ENCODE measurements around the gene MAPKAPK5.
"Not testable (repeated sequence)": the region's sequence is repeated elsewhere in the genome, so short reads cannot be mapped to it uniquely, and the experiment has no call there.

MAPKAPK5 gene, protein sequence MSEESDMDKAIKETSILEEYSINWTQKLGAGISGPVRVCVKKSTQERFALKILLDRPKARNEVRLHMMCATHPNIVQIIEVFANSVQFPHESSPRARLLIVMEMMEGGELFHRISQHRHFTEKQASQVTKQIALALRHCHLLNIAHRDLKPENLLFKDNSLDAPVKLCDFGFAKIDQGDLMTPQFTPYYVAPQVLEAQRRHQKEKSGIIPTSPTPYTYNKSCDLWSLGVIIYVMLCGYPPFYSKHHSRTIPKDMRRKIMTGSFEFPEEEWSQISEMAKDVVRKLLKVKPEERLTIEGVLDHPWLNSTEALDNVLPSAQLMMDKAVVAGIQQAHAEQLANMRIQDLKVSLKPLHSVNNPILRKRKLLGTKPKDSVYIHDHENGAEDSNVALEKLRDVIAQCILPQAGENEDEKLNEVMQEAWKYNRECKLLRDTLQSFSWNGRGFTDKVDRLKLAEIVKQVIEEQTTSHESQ

GRCh38 chr12:111841750-111842555, at the start of gene MAPKAPK5:
MAPKAPK5 (plus strand) TSS chr12:111842228; CDS start chr12:111842734, 506 bp downstream.
- peak; percentile 96 for DNase-seq (ENCODE audit: low read depth in 2 of 2)

DNA sequence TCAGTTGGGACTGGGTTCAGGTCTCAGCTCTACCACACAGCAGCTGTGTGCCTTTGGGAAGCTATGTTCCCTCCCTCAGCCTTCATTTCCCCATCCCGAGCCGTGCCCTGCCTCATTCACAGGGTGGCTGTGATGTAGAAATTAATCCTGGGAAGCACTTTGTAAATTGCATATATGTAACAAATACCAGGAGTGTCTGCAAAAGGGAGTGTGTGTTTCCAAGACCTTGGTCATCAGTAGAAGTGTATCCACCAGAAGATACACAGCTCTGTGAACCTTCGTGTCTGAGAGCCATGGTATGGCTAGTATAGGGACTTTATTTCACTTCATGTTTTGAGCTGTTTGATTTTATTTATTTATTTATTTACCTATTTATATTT, 49.2 kb upstream of the MAPKAPK5 start:
- DNase-seq (ENCODE audit: low read depth in 2 of 2): no peak

- no peak for DNase-seq (ENCODE audit: low read depth in 2 of 2)
These were observed 43.8 kb upstream of the MAPKAPK5 start for GRCh38 chr12:111798182-111798581.

GRCh38 chr12:111799758-111800157, 42.3 kb upstream of the MAPKAPK5 start:
- DNase-seq (ENCODE audit: low read depth in 2 of 2): no peak

GRCh38 chr12:111803038-111803626, 38.9 kb upstream of the MAPKAPK5 start:
- no peak for DNase-seq (ENCODE audit: low read depth in 2 of 2)

DNA sequence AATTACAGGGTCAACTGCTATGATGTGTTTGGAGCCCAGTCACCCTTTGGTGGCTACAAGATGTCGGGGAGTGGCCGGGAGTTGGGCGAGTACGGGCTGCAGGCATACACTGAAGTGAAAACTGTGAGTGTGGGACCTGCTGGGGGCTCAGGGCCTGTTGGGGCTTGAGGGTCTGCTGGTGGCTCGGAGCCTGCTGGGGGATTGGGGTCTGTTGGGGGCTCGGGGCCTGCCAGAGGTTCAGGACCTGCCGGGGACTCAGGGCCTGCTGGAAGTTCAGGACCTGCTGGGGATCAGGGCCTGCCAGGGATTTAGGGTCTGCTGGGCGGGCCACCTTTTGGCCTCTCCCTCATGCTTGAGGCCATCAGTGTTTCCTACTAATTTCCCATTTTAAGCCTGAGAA, 38.2 kb upstream of the MAPKAPK5 start:
- no peak for DNase-seq (ENCODE audit: low read depth in 2 of 2)

GRCh38 chr12:111806304-111806703, 35.7 kb upstream of the MAPKAPK5 start:
- DNase-seq (ENCODE audit: low read depth in 2 of 2): no peak

DNA sequence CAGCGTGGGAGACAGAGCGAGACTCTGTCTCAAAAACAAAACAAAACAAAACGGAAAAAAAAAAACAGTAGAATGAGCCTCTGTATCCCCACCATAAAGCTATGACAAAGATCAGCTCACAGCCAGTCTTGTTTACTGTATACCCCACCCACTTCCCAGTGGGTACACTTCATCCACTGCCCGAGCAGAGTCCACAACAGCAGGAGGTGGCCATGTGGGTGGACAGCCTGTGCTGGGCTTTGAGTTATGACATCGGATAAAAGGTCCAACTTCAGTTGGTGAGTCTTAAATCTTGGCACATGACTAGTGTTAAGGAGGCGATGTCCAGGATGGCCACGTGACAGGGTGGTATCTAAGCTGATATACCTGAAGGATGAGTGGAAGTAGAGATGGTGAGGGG, 34.8 kb upstream of the MAPKAPK5 start:
- no peak for DNase-seq (ENCODE audit: low read depth in 2 of 2)

DNA sequence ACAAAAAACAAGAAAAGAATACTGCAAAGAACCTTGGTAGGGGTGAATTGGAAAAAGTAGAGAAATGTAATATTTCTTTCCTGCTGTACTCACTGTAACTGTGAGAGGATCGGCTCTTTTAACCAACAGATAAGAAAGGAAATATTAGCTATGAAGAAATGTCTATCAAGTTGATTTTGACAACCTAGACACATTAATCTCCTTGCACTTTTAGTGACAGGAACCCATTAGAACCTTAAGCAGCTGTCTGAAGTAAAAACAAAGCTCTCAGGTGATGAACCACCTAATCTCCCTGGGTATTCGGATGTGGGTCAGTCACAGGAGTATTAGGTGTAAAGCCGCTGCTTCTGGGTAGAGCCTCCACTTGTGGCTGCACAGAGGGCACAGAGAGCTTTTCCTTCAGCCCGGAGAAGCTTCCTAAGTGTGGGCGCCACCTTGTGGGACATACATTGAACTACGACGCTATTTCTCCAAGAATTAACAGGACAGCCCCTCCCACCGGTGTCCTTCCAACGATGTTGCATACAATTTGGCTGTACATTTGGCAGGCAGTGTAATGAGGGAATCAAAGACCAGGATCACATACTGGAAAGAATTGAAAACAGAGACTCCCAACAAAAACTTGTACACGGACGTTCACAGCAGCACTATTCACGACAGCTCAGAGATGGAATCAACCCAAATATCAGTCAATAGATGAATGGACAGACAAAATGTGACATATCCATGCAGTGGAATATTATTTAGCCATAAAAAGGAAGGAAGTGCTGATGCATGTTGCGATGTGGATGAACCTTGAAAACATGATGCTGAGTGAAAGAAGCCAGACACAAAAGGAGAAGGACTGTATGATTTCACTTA, 28.9 kb upstream of the MAPKAPK5 start:
- DNase-seq (ENCODE audit: low read depth in 2 of 2): peak; percentile 28 to 43

- DNase-seq (ENCODE audit: low read depth in 2 of 2): no peak
These were observed 25.9 kb upstream of the MAPKAPK5 start for GRCh38 chr12:111816065-111816615.

GRCh38 chr12:111816898-111817297, 25.1 kb upstream of the MAPKAPK5 start:
- DNase-seq (ENCODE audit: low read depth in 2 of 2): not testable (repeated sequence)

- DNase-seq (ENCODE audit: low read depth in 2 of 2): no peak
These were observed 23.7 kb upstream of the MAPKAPK5 start for GRCh38 chr12:111818340-111818739.

DNA sequence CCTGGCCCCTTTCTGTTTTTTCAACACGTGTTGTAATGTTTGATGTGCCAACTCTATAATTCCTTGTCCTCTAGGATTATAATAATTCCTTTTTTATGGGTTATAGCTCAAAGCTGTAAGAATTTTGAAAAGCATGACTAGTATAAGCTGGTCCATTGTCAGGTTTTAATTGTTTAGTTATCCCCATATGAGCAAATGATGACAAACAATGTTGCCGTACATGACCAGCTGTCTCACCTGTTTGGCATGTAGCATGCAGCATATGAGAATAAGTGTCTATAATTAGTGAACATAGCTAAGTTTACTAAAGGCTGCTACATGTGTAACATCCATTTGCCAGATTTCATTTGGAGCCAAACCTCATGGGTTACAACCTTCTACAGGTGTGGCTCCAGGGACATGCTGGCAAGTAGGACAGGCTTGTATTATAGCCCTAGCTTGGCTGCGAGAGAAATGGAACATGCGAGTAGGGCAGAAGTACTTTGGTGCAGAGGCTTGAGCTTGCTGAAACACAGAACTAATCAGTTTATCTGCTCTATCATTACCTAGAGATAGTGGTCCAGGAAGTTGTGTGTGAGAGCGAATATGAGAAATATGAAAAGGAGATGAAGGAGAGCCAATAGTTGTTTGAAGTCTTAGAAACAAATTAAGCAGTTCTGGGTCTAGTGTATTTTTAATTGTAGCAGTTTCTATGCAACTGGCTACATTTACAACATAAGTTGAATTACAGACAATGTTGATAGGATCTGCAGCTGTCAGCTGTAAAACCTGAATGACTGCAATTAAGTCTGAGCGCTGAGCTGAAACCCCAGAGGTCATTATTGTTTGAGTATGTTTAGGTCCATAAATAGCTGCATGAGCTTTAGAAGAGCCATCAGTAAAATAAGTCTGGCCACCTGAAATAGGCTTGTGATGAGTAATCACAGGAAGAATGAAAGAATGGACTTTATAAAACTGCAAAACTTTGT, 22.6 kb upstream of the MAPKAPK5 start:
- DNase-seq (ENCODE audit: low read depth in 2 of 2): no peak

GRCh38 chr12:111820828-111821227, 21.2 kb upstream of the MAPKAPK5 start:
- not testable (repeated sequence) for DNase-seq (ENCODE audit: low read depth in 2 of 2)

DNA sequence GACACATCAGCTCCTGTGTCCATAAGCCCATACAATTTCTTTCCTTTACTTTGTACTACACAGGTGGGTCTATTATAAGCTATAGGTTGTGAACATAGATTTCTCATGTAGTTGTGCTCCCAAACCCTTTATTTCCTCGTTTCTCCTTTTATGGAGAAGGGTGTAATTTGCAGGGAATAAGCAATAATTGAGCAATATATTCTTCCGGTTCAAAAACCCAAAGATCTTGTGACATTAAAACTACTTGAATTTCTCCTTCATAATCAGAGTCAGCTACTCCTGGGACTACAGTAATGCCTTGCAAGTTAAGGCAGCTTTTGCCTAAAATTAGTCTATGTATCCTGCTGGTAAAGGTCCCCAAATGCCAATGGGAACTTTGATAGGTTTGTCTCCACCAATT, 19.1 kb upstream of the MAPKAPK5 start:
- no peak for DNase-seq (ENCODE audit: low read depth in 2 of 2)

GRCh38 chr12:111823891-111824290, 18.1 kb upstream of the MAPKAPK5 start:
- DNase-seq (ENCODE audit: low read depth in 2 of 2): no peak

DNA sequence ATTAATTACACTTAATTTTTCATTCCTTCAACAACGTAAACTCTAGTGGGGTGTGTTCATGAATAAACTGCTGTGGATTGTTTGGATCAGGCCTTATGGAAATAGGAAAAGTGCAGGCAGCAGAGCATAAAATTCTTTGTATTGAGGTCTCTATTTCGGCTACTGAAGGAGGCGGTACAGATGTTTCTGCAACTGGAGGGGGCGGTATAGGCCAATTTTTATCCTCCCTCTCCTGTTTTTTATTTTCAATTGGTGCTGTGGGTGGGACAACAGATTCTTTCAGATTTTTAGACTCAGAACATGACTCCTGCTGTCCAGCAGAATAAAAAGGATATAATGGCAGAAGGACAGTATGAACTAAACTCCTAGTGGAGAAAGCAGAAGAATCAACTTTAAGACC, 17.7 kb upstream of the MAPKAPK5 start:
- DNase-seq (ENCODE audit: low read depth in 2 of 2): not testable (repeated sequence)

DNA sequence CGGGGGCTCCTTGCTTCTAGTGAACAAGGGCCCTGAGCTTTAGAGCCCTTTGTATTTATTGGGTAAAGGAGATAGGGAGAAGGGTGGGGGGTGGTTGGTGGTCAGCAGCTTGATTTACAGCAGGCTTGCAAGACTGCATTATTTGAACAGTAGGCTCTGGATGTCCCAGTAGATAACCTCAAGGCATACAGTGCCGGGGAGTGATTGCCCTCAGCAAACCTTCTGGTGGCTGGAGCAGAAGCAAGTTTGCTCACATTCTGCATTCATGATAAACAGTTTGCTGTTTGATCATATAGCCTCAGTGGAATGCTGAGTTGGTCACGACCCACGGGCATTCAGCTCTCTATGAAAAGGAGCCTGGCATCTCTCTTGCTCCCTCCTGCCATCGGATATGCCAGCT, 16.5 kb upstream of the MAPKAPK5 start:
- no peak for DNase-seq (ENCODE audit: low read depth in 2 of 2)

- DNase-seq (ENCODE audit: low read depth in 2 of 2): no peak
These were observed 15.7 kb upstream of the MAPKAPK5 start for GRCh38 chr12:111826316-111826715.

DNA sequence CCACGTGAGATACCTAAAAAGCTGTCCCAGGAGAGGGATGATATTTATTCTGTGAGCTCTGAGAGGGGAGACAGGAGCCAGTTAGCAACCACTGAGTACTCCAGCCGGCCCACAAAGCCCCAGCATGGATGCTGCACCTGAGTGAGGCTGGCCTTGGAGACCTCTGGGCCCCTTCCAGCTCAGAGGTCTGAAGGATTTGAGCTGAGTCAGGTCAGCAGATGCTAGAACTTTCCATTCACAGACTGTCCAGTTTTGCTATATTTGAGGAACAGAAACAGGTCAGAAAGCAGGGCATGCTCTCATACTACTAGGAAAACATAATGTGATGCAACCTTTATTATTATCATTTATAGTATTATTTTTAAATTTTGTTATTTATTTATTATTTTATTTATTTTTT, 15.0 kb upstream of the MAPKAPK5 start:
- no peak for DNase-seq (ENCODE audit: low read depth in 2 of 2)

Measured in stimulated activated CD4-positive, alpha-beta T cell treated with anti-CD3 and anti-CD28 coated beads, Interleukin-1b, Interleukin-23, amount 100 ng/mL, for 4 hours (primary cell).